ENCODE results near the gene NSUN6.

DNA sequence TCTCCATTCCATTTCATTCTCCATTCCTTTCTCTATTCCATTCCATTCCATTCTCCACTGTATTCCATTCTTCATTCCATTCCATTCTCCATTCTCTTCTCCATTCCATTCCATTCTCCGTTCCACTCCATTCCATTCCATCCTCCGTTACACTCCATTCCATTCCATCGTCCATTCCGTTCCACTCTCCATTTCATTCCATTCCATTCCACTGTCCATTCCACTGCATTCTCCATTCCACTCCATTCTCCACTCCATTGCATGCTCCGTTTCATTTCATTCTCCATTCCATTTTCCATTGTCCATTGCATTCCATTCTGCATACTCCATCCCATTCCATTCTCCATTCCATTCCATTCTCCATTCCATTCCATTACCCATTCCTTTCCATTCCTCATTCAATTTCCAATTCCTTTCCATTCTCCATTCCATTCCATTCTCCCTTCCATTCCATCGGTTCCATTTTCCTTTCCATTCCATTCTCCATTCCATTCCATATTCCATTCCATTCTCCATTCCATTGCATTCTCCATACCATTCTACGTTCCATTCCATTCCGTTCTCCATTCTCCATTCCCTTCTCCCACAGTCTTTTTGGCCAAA, 78.3 kb downstream of the NSUN6 start:
- TF ChIP-seq EZH2 (IDR thresholded peaks at IDR 0.05) (no peak), POLR2AphosphoS5 (IDR thresholded peaks at IDR 0.05; ENCODE audit: borderline replicate concordance, low read depth, low read length) (no peak)
